Right lobe of liver (tissue), 6 donors: ENCODE measurements around the gene TLCD1. TPM values are rescaled to one million over a fixed set of nuclear protein-coding genes. Genes with fewer than 3 reads are reported as not detected.

Experiments used
- ATAC-seq, 4 donors: fragments of 200-7000 bp; cut with Tn5 transposase; one replicate each; pipeline ENCODE4 v1.9.1; 2020; ENCODE audit warnings: mild to moderate bottlenecking in 4 of 4, moderate library complexity in 4 of 4
- DNase-seq, 3 donors: peaks; one replicate each; pipeline ENCODE4 v3.0.0-alpha.2; 2020
- H3K27ac ChIP-seq, 3 donors: fragments of 200-600 bp; one replicate each; pipeline ENCODE4 v1.8.0; 2022
- H3K27me3 ChIP-seq, 2 donors: fragments of 200-600 bp; one replicate each; pipeline ENCODE4 v1.8.0; 2022
- H3K36me3 ChIP-seq, 4 donors: fragments of 200-600 bp; sonication (generic) in 1 of 4; one replicate each; pipeline versions ENCODE4 v1.5.1 to v1.8.0; 2017 to 2022; ENCODE audit warnings: control low read depth in 1 of 4
- H3K4me1 ChIP-seq, 4 donors: fragments of 200-600 bp; sonication (generic) in 1 of 4; one replicate each; pipeline versions ENCODE4 v1.5.1 to v1.8.0; 2017 to 2022; ENCODE audit warnings: control low read depth in 1 of 4
- H3K4me3 ChIP-seq, 3 donors: fragments of 200-600 bp; one replicate each; pipeline ENCODE4 v1.8.0; 2022
- H3K9me3 ChIP-seq, 4 donors: fragments of 200-600 bp; sonication (generic) in 1 of 4; one replicate each; pipeline versions ENCODE4 v1.5.1 to v1.8.0; 2017 to 2022; ENCODE audit warnings: control low read depth in 1 of 4
- CTCF ChIP-seq, 4 donors: fragments of 200-600 bp in 3 of 4; fragments of 450-650 bp in 1 of 4; IDR thresholded peaks; one replicate each; pipeline versions ENCODE4 v1.5.1 to v1.8.0; 2016 to 2022; ENCODE audit warnings: antibody characterized with exemption in 4 of 4, mild to moderate bottlenecking in 2 of 4
- POLR2A ChIP-seq: fragments of 450-650 bp; IDR thresholded peaks from one replicate; pipeline ENCODE4 v1.6.1; 2017; ENCODE audit warnings: antibody characterized with exemption, mild to moderate bottlenecking
- WGBS: methylation state at CpG from one replicate; pipeline ENCODE4 v1.1.6; 2018; ENCODE audit warnings: low coverage, low lambda C conversion rate; ENCODE audit not compliant: insufficient coverage; ENCODE audit errors: missing lambda C conversion rate; 5-methylcytosine and 5-hydroxymethylcytosine counted together
- intact Hi-C, 2 donors: fragments of 100-400 bp; cut with DNase I; formaldehyde crosslinking; loops; one replicate each; pipeline versions ENCODE4 v1.11.2 to v1.14.1; 2022
- total RNA-seq, 6 experiments: library from RNA; depleted of rRNA in 2 of 6; stranded (reverse); fragments of >200 nt in 2 of 6; fragmentation: NEBNext Ultra II Directional in 3 of 6; extraction: Animal tissue kit (Norgen Biotek cat#: 25700) in 3 of 6; gene quantifications; one replicate each; pipeline versions ENCODE4 v1.1.0 to v1.2.4, GENCODE V29; 2016 to 2023
- donor health status: DM: no; HTN: yes; CAD: no.
- donor health status: DM: no; HTN: no; CAD: no.
- donor health status: DM: no; HTN: no; CAD: no.
- donor health status: DM: no; HTN: yes; CAD: no.
- donor health status: DM: no; HTN: yes; CAD: no.

Gene TLCD1
- total RNA-seq, 6 experiments from 2014 or later = 2.9 to 11.0 (median 7.0) TPM

- WGBS = 85% methylated on average over 2 of the region's 5 CpGs
- DNase-seq (no peak), ATAC-seq (peak in 1 of 4 donors; percentile 2)
- Histone ChIP-seq H3K9me3 (no peaks in the 10 kb centered on the region), H3K4me3 (no peak overlapping the region), H3K4me1 (peaks cover 0 to 15% (median 2%) of the 10 kb centered on the region in 4 donors), H3K27me3 (no peaks in the 10 kb centered on the region), H3K27ac (no peak overlapping the region), H3K36me3 (peaks cover 3 to 37% (median 14%) of the 10 kb centered on the region in 4 donors)
- intact Hi-C loops = no loop called here
- TF ChIP-seq CTCF (IDR thresholded peaks at IDR 0.05) (no peak), POLR2A (no peak)
Observed at GRCh38 chr17:28705074-28705659, 20.9 kb downstream of the TLCD1 start.

- no peaks in the 10 kb centered on the region for H3K27me3 ChIP-seq
- H3K9me3 ChIP-seq = no peaks in the 10 kb centered on the region
- H3K27ac ChIP-seq = no peak overlapping the region
- TF ChIP-seq POLR2A (no peak), CTCF (IDR thresholded peaks at IDR 0.05) (no peak)
- H3K4me3 ChIP-seq = no peak overlapping the region
- DNase-seq = no peak
- H3K4me1 ChIP-seq = peaks cover 0 to 15% (median 0%) of the 10 kb centered on the region in 4 donors
- ATAC-seq = no peak
- 100% methylated on average over 1 of the region's 14 CpGs for WGBS
- intact Hi-C loops = no loop called here
- H3K36me3 ChIP-seq = peaks cover 6 to 45% (median 21%) of the 10 kb centered on the region in 4 donors
Observed at GRCh38 chr17:28704219-28704858, 21.7 kb downstream of the TLCD1 start.

GRCh38 chr17:28703552-28704218 lies 22.3 kb downstream of the TLCD1 start:
- intact Hi-C loops = no loop called here
- peaks cover 0 to 15% (median under 1%) of the 10 kb centered on the region in 4 donors for H3K4me1 ChIP-seq
- H3K4me3 ChIP-seq = no peak overlapping the region
- H3K9me3 ChIP-seq = no peaks in the 10 kb centered on the region
- 77% methylated on average over 11 of the region's 16 CpGs for WGBS
- no peak for TF ChIP-seq POLR2A
- no peak for TF ChIP-seq CTCF (IDR thresholded peaks at IDR 0.05)
- no peak for ATAC-seq
- DNase-seq = no peak
- peaks cover 6 to 52% (median 23%) of the 10 kb centered on the region in 4 donors for H3K36me3 ChIP-seq
- no peaks in the 10 kb centered on the region for H3K27me3 ChIP-seq
- H3K27ac ChIP-seq = no peak overlapping the region

GRCh38 chr17:28702752-28703150 lies 23.3 kb downstream of the TLCD1 start:
- no peaks in the 10 kb centered on the region for H3K27me3 ChIP-seq
- H3K4me3 ChIP-seq = no peak overlapping the region
- peaks cover 0 to 21% (median 5%) of the 10 kb centered on the region in 4 donors for H3K4me1 ChIP-seq
- peaks cover 6 to 58% (median 25%) of the 10 kb centered on the region in 4 donors for H3K36me3 ChIP-seq
- ATAC-seq (no peak), DNase-seq (no peak)
- no peak for TF ChIP-seq CTCF (IDR thresholded peaks at IDR 0.05)
- TF ChIP-seq POLR2A = no peak
- intact Hi-C loops = no loop called here
- no peak overlapping the region for H3K27ac ChIP-seq
- WGBS = 82% methylated on average over 2 of the region's 3 CpGs
- no peaks in the 10 kb centered on the region for H3K9me3 ChIP-seq
